GM19025 (cell line): ENCODE measurements around the gene C1orf226.
"Not testable (repeated sequence)": the region's sequence is repeated elsewhere in the genome, so short reads cannot be mapped to it uniquely, and the experiment has no call there.

Experiments
- ATAC-seq: cut with Tn5 transposase; IDR thresholded peaks from one replicate; pipeline ENCODE4 v1.9.1; 2021; ENCODE audit warnings: mild to moderate bottlenecking, low read depth, moderate library complexity; ENCODE audit not compliant: unreplicated experiment

The C1orf226 gene

DNA sequence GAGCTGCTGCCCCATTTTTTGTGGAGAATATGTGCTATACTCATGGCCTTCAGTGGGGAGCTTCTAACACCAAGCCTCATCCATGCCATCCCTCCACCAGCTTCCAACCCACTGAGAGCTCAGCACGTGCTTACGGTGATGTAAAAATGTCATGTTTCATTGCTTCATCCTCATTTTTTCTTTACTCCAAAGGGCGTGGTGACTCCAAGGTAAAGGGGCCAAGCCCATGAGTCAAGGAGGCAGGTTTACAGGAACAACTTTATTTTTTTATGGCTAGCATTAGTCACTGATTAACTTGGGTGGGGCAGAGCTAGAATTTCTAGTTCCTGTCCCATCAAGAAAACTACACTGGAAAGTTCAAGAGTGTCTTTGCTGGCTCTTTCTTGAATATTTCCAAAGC, at the start of gene C1orf226:
Gene C1orf226 (plus strand): TSS at position 346 of the 400 bp plus-strand sequence. CDS start 174 bp downstream, outside the sequence.
- ATAC-seq = no peak

DNA sequence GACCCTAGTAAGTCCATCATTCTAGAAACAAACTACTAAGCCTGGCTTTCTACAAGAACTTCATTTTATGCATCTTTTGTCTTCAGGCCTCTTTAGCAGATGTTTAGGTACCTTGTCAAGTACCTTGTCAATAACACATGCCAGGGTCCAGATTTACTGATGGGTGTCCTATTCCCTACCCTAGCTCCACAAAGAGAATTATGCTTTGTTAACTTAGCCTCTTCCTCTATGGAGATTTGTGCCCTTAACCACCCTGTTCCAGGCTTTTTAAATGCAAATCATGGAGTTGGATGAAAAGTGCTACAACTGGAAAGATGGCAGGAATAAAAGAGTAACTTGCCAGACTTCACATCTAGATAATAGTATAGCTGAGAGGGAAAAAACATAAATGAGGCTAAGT, 47.5 kb upstream of the C1orf226 start:
- no peak for ATAC-seq

- no peak for ATAC-seq
Measured at GRCh38 chr1:162335126-162335525, 46.4 kb upstream of the C1orf226 start.

- ATAC-seq = no peak
Measured at GRCh38 chr1:162336621-162337285, 44.8 kb upstream of the C1orf226 start.

DNA sequence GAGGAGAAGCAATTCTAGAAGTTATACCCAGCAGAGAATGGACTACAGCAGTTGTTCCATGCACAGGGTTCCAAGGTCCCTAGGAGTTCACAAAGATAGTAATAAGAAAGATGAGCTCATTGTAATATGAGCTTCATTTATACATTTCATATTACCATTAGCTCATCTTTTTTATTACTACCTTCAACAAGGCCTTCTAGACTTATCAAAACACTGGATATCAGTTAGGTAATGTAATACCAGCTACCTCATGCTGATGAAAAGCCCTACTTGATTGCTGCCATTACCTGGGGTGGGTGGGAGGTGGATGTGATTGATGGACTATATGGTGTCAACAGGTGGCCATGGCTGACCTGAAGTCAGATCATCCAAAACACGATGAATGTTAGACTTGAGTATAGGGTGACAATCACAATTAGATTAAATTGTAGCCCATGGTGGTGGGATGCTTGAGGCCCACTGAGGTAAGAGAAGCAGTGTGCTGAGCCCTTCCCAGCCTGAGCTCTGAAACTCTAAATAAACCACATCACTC, 39.0 kb upstream of the C1orf226 start:
- ATAC-seq = no peak

- ATAC-seq = no peak
Measured at GRCh38 chr1:162343470-162343869, 38.1 kb upstream of the C1orf226 start.

GRCh38 chr1:162347281-162347680, 34.2 kb upstream of the C1orf226 start:
- no peak for ATAC-seq

DNA sequence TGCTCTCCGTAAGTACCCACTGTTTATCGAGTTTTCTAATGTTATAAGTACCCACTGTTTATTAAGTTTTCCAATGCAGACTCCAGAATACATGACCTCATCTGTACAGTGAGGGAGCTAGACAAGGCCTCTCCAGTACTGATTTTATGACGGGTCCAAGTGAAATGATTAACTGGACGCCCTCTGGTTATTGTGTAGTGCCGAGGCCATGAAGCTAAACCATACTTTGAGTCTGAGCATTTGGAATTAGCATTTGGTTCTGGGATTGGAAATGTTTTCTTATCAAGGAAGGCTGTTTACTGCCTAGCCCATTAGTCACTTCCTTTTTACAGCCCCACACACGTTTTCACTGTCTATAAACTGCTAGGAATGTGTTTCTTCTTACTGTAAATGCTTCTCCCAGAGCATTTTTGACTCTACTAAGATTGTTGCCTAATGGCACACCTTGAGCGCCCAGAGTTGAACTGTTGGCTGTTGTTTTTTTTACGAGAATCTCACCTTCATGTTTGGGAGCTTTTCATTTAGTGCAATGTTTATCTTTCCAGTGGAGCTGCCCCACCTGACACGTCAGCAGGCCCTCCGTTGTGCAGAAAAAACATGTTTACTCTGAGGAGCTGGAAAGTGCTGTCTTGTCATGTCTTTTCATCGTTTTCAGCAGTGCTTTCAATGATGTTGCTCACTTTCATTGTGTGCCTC, 31.7 kb upstream of the C1orf226 start:
- no peak for ATAC-seq

DNA sequence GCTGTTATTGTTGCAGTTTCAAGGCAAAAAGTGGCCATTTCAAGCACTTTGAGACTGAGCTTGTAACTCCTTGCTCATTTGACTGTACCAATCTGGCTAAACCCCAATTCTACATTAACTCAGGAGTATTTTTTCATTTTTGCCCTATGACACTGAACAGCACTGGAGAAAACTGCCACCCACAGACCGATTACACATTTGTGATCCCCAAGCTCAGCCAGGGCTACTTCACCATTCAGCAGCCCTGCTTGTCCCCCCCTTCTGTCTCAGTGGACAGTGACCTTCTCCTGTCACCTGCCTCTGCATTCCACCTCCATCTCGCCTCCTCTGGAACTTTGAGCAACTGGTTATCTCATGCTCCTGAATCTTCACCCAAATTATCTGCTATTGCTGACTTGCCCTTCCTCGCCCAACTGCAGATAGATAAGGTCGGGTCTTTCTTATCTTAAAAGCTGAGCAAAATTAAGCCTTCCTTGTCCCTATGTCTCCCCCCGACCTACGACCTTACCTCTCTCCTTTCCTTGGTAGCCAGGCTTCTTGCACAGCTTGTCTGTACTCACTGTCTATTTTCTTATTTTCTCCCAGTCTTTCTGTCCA, 30.2 kb upstream of the C1orf226 start:
- ATAC-seq = no peak

DNA sequence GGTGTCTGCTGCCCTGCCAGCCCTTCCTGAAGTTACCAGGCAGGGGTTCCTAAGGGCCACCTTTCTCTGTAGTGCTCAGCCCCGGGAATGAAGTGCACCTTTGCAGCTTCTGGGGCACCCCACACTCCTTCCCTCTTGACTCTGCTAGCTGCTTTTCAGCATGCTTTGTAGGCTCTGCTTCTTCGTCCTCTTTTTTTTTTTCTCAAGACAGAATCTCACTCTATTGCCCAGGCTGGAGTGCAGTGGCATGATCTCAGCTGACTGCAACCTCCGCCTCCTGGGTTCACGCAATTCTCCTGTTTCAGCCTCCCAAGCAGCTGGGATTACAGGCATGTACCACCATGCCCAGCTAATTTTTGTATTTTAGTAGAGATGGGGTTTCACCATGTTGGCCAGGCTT, 29.7 kb upstream of the C1orf226 start:
- not testable (repeated sequence) for ATAC-seq

GRCh38 chr1:162353078-162353477, 28.4 kb upstream of the C1orf226 start:
- ATAC-seq = no peak

- no peak for ATAC-seq
Measured at GRCh38 chr1:162353702-162354101, 27.8 kb upstream of the C1orf226 start.

- no peak for ATAC-seq
Measured at GRCh38 chr1:162357681-162358266, 23.8 kb upstream of the C1orf226 start.

DNA sequence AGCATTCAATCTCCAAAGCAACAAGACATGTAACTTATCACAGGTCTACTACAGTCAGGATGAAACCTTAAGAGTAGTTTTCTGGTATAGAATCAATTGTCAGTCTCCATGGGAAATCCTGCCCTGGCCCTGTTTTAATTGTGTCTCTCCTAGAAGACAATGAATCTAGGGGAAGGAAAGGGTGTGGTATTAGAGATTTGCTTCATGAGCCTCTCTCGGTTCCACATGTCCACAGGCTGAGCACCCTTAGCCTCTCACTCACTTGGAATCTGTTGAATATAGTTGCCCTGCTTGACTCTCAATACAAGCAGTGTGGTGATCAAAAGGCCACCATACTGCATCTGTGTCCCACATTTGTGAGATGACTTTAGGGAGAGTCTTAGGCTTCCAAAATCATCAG, 22.6 kb upstream of the C1orf226 start:
- no peak for ATAC-seq

DNA sequence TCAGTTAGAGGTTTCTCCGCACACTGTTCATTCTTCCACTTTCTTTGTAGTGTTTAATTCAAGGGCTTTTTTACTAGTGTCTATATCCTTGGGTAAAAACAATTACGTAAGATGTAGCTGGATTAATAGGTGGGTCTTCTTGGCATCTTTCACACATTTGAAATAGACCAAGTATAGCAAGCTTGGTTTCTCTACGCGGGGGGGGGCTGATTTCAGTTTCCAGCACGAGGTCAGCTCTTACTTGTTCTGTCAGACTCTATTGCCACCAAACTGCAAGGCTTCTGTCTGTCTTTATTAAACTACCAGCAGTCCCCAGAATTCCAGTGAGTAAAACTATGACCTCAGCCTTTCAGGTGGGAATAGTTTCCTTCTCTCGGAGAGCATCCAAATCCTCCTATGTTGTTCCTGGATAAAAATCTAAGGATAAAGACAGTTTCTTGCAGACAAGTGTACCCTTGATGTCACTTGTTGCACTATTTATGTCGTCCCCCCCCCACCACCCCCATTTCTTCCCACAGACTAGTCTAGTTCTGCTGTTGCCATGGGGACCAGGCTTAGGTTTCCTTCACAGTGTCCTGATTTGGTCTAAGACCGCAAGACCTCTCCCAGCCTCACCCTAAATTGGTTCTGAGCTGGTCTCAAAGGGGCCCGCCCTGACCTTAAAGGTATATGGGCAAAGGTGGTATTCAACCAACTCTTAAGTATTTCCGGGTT, 21.8 kb upstream of the C1orf226 start:
- no peak for ATAC-seq

- ATAC-seq = no peak
Measured at GRCh38 chr1:162360237-162360873, 21.2 kb upstream of the C1orf226 start.

- ATAC-seq = no peak
Measured at GRCh38 chr1:162360874-162361260, 20.7 kb upstream of the C1orf226 start.

DNA sequence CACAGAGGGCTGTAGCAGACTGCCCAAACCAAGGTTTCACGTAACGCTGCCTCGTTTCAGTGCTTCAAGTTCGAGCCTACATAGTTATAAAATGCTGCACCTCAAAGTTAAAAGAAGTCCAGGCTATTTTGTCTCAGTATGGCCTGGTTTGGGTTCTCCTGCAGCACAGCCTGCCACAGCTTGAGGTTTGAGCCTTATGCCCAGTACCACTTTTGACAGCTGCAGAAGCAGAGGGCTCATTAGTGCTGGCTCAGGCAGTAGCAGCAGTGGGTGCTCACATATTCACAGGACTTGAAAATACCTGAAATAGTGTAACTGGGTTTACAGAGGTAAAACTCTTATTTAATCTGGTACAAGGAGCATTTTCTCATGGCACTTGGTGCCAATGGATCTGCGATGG, 20.2 kb upstream of the C1orf226 start:
- peak; percentile 31 for ATAC-seq

DNA sequence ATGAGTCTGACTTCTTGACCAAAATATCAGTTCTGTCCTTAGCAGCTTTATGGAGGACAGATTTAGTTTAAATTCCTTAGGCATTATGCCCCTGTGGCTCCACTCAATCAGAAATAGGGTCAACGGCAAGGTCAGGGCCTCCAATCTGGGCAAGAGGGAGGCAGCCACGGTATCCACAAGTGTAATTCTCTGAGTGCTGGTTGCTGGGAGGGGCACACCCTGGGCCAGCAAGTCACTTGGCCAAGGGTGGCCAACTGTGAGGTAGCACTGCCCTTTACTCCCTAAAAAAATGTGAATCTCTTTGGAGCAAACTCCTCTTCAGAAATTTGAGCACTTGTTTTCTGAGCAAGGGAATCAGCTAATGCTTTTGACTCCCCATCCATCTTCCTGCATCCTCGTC, 17.7 kb upstream of the C1orf226 start:
- ATAC-seq = no peak

GRCh38 chr1:162364498-162364897, 17.0 kb upstream of the C1orf226 start:
- ATAC-seq = no peak
